ENCODE data around the gene APOOL.
"Not testable (repeated sequence)": the region's sequence is repeated elsewhere in the genome, so short reads cannot be mapped to it uniquely, and the experiment has no call there.

APOOL gene, protein sequence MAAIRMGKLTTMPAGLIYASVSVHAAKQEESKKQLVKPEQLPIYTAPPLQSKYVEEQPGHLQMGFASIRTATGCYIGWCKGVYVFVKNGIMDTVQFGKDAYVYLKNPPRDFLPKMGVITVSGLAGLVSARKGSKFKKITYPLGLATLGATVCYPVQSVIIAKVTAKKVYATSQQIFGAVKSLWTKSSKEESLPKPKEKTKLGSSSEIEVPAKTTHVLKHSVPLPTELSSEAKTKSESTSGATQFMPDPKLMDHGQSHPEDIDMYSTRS

DNA sequence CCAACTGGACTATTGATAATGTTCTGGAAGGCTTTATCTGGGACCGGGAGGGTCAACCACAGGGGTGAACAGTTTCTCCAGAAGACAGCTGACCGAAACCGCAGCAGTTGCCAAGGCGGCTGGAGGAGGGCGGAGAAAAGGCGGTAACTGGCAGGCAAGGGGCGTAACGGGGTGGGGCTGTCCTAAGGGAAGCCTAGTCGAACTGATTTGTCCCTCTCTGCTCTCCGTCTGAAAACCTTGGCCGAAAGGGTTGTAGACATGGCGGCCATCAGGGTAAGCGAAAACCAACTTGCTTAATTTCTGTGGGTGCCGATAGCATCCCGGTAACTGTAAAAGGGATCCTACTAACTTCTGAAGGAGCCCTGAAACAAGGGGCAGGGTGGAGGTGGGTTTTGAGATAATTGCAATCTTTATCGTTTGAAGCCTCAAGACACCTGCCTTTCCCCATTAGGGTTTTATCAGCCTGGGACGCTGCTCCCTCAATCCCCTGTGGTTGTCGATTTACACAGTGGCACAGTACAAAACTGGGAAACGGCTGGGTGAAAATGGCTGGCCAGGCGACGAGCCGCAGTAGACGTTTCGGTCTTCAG lies at the start of gene APOOL:
Gene APOOL, plus strand, starts transcription at position 223 of the 590 bp plus-strand sequence. Its CDS starts 36 bp downstream, at position 259.
- peak; percentile 57 to 70 for DNase-seq (ENCODE audit: low read depth in 2 of 2)

DNA sequence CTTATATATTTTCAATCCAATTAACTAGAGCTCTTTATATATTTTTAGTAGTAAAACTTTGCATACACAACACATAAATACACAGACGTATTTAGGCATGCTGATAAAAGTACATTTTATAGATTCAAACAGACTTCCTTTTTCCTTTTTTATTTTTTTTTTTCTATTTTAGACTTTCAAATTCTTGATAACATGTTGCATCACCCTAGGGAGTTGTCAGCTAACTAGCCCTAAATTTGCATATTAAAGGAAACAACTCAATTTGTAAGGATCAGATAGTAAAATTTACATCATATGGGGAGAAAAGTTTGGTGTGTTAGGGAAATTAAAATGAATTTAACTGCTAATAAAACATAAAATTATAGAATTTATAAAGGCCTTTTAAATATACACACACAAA lies 47.4 kb upstream of the APOOL start:
- no peak for DNase-seq (ENCODE audit: low read depth in 2 of 2)

DNA sequence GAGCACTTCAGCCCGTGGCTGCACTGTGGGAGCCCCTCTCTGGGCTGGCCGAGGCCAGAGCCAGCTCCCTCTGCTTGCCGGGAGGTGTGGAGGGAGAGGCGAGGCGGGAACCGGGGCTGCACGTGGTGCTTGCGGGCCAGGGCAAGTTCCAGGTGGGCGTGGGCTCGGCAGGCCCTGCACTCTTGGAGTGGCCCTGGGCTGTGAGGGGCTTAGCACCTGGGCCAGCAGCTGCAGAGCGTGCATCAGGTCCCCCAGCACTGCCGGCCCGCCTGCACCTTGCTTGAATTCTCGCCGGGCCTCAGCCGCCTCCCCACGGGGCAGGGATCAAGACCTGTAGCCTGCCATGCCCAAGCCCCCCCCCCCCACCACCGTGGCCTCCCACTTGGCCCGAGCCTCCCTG lies 28.9 kb upstream of the APOOL start:
- DNase-seq (ENCODE audit: low read depth in 2 of 2): no peak

DNA sequence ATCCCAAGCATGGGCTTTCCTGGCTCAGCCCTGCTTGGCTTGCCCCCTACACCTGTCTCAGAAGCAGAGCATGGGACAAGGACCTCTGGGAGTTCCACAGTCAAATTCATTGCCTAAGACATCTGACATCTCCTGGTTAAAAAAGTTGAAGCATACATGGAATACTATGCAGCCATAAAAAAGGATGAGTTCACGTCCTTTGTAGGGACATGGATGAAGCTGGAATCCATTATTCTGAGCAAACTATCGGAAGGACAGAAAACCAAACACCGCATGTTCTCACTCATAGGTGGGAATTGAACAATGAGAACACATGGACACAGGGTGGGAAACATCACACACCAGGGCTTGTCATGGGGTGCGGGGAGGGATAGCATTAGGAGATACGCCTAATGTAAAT lies 11.9 kb upstream of the APOOL start:
- not testable (repeated sequence) for DNase-seq (ENCODE audit: low read depth in 2 of 2)

DNA sequence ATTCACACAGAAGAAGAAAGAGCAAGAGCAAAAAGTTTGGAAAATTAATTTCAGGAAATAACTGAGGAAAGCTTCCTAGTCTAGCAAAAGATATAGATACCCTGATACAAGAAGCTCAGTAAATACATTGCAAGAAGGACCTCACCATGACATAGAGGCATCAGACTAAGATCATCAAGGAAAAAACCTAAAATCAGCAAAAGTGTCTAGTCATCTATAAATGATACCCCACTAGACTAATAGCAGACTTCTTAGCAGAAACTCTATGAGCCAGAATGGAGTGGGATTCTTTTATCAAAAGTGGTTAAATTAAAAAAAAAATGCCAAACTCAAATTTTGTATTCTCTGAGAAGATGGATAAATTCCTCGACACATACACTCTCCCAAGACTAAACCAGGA lies 10.5 kb upstream of the APOOL start:
- DNase-seq (ENCODE audit: low read depth in 2 of 2): no peak

DNA sequence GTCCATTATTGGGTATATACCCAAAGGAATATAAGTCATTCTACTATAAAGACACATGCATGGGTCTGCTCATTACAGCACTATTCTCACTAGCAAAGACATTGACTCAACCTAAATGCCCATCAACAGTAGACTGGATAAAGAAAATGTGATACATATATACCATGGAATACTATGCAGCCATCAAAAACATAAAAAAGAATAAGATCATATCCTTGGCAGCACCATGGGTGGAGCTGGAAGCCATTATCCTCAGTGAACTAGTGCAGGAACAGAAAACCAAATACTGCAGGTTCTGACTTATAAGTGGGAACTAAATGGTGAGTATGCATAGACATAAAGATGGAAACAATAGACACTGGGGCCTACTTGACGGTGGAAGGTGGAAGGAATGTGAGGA lies 2.3 kb upstream of the APOOL start:
- no peak for DNase-seq (ENCODE audit: low read depth in 2 of 2)

DNA sequence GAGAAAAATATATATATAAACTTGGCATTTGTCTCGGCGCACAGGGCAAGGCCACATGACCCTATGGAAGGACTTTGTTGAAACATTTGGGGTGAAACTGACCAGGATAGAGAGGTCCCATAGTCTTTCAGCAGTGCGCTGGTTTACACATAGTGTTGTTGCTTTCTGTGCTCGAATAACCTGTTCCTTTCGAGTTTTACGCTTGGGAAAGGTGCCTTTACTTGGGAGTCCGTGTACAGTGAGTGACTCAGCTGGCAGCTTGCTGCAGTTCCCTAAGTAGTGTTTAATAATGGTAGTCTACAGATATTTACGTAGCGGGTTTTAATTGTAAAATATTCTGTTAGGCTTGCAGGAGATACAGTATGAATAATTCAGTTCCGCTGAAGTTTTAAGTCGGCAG lies 578 bp downstream of the APOOL start:
- DNase-seq (ENCODE audit: low read depth in 2 of 2): no peak

DNA sequence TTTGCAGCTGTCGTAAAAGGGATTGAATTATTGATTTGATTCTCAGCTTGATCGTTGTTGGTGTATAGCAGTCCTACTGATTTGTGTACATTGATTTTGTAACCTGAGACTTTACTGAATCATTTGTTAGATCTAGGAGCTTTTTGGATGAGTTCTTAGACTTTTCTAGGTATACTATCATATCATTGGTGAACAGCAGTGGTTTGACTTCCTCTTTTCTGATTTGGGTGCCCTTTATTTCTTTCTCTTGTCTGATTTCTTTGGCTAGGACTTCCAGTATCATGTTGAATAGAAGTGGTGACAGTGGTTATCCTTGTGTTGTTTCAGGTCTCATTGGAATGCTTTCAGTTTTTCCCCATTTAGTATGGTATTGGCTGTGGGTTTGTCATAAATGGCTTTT lies 8.4 kb downstream of the APOOL start:
- DNase-seq (ENCODE audit: low read depth in 2 of 2): no peak

DNA sequence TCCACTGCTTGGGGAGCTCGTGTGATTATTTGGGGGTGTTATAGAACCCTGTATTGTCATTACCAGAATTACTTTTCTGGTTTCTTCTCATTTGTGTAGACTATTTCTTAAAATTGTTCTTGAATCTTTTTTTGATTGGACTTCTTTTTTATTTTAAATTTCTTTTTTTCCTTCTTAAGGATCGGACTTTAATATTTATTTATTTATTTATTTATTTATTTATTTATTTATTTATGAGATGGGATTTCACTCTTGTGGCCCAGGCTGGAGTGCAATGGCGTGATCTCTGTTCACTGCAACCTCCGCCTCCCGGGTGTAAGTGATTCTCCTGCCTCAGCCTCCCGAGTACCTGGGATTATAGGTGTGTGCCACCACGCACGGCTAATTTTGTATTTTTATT lies 11.7 kb downstream of the APOOL start:
- DNase-seq (ENCODE audit: low read depth in 2 of 2): not testable (repeated sequence)

DNA sequence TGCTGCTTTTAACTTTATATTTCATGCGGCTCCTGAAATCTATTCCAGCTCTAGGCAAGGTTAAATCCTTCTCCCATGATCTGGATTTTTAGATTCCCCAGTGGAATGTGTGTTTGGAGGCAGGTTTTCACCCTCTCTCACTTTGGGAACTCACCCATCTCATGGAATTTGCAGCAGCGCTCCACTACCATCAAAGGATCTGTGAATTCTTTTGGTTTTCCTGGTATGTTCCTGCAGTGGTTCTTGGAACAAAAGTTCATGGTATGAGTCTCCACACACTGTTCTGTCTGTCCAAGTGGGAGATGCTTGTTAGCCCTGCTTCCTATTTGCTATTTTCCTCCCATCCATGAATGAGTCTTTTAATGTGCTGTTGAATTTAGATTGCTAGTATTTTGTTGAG lies 14.0 kb downstream of the APOOL start:
- no peak for DNase-seq (ENCODE audit: low read depth in 2 of 2)

DNA sequence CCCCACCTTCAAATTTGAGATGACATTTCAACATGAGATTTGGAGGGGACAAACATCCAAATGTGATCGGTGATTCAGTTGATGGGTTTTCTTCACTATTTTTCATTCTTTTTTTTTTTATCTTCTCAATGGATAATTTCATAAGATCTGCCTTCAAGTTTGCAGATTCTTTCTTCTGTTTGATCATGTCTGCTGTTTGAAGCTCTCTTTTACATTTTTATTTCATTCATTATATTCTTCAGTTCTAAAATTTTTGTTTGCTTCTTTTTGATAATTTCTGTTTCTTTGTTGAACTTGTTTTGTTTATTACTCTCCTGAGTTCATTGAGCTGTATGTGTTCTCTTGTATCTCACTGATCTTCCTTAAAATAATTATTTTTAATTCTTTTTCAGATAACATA lies 14.8 kb downstream of the APOOL start:
- DNase-seq (ENCODE audit: low read depth in 2 of 2): no peak

DNA sequence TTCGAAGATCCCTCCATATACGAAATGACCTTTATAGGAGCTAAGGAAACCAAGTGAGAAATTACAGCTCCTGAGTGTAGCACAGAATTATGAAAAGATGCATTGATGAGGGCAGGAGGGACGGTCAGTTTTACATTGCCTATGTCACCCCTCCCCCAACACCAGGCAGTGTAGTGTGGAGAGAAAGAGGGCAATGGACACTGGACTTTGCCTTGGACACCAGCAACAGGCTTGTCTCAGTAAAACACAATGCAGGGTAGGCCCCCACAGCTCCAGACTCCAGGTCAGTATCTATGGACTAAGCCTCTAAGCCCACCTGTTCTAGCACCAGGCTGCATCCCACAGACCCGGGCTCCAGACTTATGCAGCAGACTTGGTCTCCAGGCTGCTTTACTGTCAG lies 16.5 kb downstream of the APOOL start:
- DNase-seq (ENCODE audit: low read depth in 2 of 2): no peak

DNA sequence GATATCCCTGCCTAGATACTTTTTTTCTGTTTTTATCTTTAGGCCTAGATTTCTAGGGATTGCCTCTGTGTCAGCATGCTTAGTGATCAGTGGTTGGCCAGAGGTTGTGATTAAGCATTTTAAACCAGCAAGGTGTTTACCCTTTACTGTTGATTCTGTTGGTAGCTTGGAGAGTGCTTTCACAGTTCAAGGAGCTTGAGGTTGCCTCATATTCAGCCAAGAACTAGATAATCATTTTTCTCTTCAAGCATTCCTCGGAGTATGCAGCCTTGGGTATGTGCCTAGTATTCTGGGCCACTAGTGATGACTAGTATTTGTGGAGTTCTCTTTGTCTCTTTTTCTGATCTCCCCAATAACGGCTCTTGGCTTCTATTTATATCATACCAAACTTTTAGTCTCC lies 20.4 kb downstream of the APOOL start:
- no peak for DNase-seq (ENCODE audit: low read depth in 2 of 2)

DNA sequence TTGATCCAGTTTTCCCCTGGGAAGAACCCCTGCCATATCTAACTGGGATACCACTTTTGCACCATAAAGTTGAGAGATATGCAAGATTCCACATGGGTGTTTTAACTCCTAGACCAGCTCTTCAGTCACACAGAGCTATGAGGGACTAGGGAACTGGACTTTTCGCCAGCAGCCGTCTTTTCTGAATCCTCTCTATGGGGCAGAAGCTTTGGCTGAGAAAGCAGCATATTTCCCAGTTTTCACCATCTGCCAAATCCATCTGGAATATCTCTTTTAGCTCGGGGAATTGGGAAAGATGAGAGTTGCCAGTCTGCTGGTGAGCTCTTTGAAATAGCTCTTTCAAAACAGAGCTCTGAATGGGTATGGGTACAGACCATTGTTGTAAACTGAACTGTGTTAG lies 20.9 kb downstream of the APOOL start:
- no peak for DNase-seq (ENCODE audit: low read depth in 2 of 2)

DNA sequence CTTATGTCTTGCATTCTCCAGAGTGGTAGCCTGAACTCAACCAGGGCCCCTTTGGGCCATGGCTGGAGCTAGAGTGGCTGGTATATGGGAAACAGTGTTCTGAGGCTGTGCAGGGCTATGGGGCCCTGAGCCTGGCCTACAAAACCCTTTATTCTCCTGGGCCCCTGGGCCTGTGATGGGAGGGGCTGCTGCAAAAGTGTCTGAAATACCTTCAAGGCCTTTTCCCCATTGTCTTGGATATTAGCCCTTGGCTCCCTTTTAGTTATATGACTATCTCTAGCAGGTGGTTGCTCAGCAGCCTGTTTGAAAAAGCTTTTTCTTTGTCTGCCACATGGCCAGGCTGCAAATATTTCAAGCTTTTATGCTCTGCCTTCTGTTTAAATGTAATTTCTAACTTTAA lies 22.5 kb downstream of the APOOL start:
- no peak for DNase-seq (ENCODE audit: low read depth in 2 of 2)

DNA sequence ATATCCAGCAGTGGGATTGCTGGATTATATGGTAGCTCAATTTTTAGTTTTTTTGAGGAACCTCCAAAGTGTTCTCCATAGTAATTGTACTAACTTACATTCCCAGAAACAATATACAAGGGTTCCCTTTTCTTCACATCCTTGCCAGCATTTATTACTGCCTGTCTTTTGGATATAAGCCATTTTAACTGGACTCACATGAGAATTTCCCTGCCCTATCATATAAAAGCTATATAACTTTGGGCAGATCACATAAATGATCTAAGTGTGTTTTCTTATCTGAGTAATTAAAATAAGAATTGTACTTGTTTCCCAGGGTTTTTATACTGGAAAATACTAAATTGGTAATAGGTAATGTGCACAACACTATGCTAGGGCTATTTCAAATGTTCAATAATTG lies 25.4 kb downstream of the APOOL start:
- DNase-seq (ENCODE audit: low read depth in 2 of 2): no peak

DNA sequence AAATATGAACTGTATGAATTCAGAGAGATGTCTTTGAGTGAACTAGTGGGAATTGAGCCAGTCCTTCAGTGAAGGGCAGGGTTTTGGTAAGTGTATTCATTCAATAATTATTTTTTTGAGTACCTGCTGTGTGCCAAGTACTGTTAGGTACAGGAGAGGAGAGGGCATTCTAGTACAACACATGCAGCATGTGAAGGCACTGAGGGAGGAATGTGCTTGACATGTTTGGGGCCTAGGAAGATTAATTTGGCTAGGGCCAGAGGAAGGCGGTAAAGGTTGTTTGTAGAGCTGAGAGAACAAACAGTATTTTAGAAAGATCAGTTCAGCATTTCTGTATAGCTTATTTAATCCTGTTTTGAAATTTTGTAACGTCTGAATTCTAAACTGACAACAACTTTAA lies 27.8 kb downstream of the APOOL start:
- no peak for DNase-seq (ENCODE audit: low read depth in 2 of 2)

DNA sequence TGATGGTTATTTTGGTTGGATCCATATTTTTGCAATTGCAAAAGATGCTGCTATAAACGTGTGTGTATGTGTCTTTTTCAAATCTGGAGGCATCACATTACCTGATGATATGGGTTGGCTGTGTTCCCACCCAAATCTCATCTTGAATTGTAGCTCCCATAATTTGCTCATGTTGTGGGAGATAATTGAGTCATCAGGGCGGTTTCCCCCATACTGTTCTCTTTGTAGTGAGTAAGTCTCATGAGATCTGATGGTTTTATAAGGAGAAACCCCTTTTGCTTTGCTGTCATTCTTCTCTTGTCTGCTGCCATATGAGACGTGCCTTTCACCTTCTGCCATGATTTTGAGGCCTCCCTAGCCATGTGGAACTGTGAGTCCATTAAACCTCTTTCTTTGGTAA lies 33.4 kb downstream of the APOOL start:
- no peak for DNase-seq (ENCODE audit: low read depth in 2 of 2)

DNA sequence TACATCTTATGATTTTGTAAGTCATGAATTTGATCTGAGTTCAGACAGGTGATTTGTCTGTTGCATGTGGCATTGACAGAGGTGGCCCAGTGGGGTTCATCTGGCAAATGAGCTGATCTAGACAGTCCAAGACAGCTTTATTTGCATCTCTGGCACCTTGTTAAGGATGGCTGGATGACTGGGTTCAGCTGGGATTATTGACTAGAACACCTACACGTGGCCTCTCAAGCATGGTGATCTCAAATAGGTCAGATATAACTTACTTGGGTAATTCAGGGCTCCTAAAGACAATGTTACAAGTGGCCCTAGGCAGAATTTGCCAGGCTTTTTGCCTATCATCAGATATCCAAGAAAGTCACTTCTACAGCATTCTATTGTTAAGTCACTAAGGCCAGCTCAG lies 48.0 kb downstream of the APOOL start:
- no peak for DNase-seq (ENCODE audit: low read depth in 2 of 2)

DNA sequence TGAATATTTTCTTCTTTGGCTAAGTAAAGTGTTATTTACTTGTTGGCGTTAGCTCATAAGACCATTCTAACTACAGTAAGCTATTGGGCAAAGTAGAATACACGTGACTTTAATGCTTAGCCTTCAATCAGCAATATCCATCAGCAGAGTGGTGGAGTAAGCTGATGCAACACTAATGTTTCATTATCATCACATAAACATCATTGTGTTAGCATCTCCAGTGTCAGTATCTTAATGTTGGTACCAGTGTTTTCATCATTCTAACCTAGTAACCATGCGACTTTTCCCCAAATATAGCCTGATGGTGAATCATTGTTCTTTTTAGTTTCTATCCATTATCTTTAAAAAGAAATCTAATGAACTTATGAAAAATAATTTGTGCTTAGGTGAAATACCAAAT lies 48.5 kb downstream of the APOOL start:
- DNase-seq (ENCODE audit: low read depth in 2 of 2): no peak

DNA sequence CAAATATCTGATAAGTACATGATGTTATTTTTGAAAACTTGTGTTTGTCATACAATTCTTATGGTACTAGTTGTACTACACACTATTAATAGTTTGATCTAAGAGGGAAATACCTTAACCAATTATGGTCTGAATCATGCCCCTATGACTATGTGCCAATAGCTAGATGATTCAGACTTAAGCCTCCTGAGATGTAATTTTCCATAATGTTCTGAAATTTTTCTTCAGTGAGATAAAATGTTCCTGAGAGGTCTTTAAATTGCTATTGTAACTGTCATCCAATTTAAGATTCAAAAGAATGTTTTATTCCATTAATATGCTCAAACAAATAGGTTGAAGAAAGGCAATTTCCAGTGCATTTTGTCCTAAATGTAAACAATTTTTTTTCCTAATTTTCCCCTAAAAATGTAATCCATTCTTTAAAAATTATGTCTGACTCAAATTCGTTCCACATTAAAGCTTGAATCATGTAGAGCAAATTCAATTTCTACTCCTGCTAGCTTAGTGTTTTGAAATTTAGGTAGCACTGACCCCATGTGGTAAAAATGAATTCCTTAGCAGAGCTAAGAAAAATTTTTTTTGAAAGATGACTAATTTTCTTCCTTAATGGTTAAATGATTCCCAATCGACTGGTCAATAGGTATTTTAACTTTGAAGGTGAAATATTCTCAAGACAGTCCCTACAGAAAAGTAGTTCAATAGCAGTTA lies 49.1 kb downstream of the APOOL start:
- DNase-seq (ENCODE audit: low read depth in 2 of 2): no peak

DNA sequence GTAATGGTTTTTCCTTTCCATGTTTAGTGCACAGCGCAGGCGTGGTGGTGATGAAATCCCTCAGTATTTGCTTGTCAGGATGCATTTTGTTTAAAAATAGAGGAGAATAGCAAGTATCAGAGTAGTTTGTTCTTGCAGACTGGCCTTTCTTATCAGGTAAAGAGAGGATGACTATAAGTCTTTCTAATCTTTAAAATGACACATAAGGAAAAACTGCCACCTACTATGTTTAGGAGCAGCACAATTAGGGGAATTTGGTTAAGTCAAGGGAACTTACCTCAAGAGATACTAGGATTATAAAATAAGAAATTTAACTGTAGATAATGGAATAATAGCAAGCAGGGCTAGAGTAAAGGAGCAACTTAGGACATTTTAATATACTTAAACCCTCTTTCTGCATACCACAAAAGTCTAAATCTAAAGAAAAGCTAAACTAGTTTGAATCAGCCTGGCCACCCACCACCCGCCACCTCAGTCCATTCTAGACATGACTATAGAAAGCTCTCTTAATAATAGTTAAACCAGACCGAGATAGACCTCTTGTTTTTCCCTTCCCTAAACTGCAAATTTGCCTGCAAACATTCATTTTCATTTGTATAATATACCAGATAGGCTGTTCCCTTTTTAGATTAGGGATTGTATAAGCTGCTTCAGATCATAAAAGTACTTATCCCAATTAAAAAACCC lies 62.0 kb downstream of the APOOL start:
- no peak for DNase-seq (ENCODE audit: low read depth in 2 of 2)

DNA sequence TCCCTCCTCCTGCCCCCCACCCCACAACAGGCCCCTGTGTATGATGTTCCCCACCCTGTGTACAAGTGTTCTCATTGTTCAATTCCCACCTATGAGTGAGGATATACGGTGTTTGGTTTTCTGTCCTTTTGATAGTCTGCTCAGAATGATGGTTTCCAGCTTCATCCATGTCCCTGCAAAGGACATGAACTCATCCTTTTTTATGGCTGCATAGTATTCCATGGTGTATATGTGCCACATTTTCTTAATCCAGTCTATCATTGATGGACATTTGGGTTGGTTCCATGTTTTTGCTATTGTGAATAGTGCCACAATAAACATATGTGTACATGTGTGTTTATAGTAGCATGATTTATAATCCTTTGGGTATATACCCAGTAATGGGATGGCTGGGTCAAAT lies 73.6 kb downstream of the APOOL start:
- DNase-seq (ENCODE audit: low read depth in 2 of 2): not testable (repeated sequence)
